ENCODE data around the gene TBX21.

DNA sequence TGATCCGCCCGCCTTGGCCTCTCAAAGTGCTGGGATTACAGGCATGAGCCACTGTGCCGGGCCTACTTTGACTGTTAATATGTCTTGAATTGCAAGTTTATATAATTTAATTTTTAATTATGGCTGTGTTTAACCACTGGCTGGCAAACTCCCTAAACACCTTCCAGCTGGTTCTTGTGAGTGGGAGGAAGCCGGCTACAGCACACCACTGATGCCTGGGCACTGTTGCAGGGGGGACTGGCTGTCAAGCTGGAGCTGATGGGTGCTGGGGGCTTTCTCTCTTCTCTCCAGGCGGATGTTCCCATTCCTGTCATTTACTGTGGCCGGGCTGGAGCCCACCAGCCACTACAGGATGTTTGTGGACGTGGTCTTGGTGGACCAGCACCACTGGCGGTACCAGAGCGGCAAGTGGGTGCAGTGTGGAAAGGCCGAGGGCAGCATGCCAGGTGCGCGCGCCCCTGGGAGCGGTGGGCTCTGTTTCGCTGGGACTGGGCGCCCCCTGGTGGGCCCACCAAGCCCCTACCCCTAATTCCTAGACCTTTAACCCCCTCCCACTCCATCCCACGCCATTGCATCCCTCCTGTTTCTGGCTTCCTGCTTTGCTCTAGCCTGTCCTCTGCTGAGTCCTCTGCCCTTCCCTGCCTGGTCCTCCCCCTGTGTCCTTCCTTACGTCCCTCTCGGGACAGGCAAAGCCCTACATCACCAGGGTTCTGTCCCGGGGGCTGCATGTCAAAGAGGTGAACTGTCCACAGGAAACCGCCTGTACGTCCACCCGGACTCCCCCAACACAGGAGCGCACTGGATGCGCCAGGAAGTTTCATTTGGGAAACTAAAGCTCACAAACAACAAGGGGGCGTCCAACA lies 9.5 kb downstream of the TBX21 start:
- TF ChIP-seq YY1 (IDR thresholded peaks at IDR 0.05; ENCODE audit: insufficient read depth, insufficient read length) (no peak), ZNF274 (IDR thresholded peaks at IDR 0.05; ENCODE audit: low read depth, low read length) (no peak), SUZ12 (IDR thresholded peaks at IDR 0.05; ENCODE audit: extremely low read depth, insufficient read depth, insufficient read length) (no peak)

Measured in NT2/D1 (cell line).